ENCODE measurements around the gene FAM216A. TPM values are rescaled to one million over a fixed set of nuclear protein-coding genes. Genes with fewer than 3 reads are reported as not detected.

FAM216A gene
- total and polyA plus RNA-seq, 8 donors = 3.8 to 19.3 (median 5.6) TPM; not detected in 2

DNA sequence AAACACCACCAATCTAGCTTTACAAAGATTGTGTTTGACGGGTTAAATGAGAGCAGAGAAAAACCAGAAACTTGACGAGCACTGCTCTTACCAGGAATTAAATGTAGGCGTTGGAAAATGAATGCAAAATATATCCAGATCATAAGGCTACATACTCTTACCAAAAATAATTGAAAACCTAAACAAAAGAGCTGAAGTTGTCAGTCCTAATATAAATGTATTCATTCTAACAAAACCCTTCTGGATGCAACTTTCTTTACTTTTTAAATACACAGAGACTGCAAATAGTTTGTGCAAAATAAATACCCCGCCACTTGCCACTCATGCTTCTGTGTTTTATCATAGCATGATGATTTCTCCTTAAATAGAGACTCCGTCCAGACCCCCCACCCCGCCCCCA lies 66.2 kb downstream of the FAM216A start:
- no peaks in the 10 kb centered on the region for H3K9me3 ChIP-seq
- peaks cover 13 to 65% (median 42%) of the 10 kb centered on the region in 4 donors for H3K4me1 ChIP-seq
- intact Hi-C loops (cut with DNase I; ENCODE audit: low total_unique reads) = no loop called here
- no peak overlapping the region for H3K27ac ChIP-seq
- peaks cover 15 to 63% (median 54%) of the 10 kb centered on the region in 4 donors for H3K36me3 ChIP-seq
- WGBS, 5 donors = 69 to 81% (median 76%) methylated on average over 6 of the region's 6 CpGs
- TF ChIP-seq POLR2A (IDR thresholded peaks at IDR 0.05) (no peak), POLR2AphosphoS5 (IDR thresholded peaks at IDR 0.05) (no peak), EP300 (IDR thresholded peaks at IDR 0.05) (no peak)
- TF ChIP-seq, protein P1, sequence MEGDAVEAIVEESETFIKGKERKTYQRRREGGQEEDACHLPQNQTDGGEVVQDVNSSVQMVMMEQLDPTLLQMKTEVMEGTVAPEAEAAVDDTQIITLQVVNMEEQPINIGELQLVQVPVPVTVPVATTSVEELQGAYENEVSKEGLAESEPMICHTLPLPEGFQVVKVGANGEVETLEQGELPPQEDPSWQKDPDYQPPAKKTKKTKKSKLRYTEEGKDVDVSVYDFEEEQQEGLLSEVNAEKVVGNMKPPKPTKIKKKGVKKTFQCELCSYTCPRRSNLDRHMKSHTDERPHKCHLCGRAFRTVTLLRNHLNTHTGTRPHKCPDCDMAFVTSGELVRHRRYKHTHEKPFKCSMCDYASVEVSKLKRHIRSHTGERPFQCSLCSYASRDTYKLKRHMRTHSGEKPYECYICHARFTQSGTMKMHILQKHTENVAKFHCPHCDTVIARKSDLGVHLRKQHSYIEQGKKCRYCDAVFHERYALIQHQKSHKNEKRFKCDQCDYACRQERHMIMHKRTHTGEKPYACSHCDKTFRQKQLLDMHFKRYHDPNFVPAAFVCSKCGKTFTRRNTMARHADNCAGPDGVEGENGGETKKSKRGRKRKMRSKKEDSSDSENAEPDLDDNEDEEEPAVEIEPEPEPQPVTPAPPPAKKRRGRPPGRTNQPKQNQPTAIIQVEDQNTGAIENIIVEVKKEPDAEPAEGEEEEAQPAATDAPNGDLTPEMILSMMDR (IDR thresholded peaks at IDR 0.05) = no peak
- H3K27me3 ChIP-seq = no peaks in the 10 kb centered on the region
- no peak overlapping the region for H3K4me3 ChIP-seq
- no peak for DNase-seq

DNA sequence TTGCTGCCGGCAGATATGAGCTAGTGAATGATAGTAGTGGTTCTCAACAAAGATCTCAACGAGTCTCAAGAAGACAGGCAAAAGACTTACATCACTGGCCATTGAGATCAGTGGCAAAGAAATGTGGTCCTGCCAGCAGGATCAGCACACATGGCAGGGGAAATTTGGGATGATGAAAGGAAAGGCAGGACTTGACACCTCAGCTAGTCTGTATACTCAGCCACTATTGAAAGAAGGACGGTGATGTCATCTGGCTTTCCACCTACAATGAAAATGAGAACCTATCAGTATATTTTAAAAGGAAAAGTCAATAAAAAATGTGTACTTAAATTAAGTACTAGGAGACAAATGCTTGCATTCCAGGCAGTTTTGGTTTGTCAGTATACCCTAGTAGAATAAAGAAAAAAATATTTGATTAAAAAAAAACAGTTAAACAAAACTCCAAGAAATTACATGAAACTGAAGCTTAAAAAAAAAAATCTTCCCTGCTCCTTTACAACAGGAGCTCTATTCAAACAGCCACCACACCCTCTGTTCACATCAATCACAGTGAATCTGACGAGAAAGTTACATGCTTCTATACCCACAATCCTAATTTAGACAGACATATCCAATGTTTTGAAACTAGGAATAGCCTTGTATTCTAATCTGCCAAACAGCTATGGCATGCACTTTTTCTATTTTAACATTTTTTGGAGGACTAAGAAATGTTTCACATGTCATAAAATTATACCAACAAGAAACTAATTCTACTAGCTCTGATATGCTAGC lies 68.4 kb downstream of the FAM216A start:
- H3K4me3 ChIP-seq = no peak overlapping the region
- TF ChIP-seq POLR2A (IDR thresholded peaks at IDR 0.05) (no peak), POLR2AphosphoS5 (IDR thresholded peaks at IDR 0.05) (no peak), EP300 (IDR thresholded peaks at IDR 0.05) (no peak)
- TF ChIP-seq, protein P1 (IDR thresholded peaks at IDR 0.05) = no peak
- peaks cover 13 to 60% (median 37%) of the 10 kb centered on the region in 4 donors for H3K4me1 ChIP-seq
- no peaks in the 10 kb centered on the region for H3K9me3 ChIP-seq
- 68 to 81% (median 76%) methylated on average over 4 of the region's 4 CpGs for WGBS, 5 donors
- H3K36me3 ChIP-seq = peaks cover 15 to 59% (median 49%) of the 10 kb centered on the region in 4 donors
- H3K27ac ChIP-seq = peak overlapping the region; percentile 58 to 64 (median 63)
- no peak for DNase-seq
- intact Hi-C loops (cut with DNase I; ENCODE audit: low total_unique reads) = no loop called here
- H3K27me3 ChIP-seq = no peaks in the 10 kb centered on the region

DNA sequence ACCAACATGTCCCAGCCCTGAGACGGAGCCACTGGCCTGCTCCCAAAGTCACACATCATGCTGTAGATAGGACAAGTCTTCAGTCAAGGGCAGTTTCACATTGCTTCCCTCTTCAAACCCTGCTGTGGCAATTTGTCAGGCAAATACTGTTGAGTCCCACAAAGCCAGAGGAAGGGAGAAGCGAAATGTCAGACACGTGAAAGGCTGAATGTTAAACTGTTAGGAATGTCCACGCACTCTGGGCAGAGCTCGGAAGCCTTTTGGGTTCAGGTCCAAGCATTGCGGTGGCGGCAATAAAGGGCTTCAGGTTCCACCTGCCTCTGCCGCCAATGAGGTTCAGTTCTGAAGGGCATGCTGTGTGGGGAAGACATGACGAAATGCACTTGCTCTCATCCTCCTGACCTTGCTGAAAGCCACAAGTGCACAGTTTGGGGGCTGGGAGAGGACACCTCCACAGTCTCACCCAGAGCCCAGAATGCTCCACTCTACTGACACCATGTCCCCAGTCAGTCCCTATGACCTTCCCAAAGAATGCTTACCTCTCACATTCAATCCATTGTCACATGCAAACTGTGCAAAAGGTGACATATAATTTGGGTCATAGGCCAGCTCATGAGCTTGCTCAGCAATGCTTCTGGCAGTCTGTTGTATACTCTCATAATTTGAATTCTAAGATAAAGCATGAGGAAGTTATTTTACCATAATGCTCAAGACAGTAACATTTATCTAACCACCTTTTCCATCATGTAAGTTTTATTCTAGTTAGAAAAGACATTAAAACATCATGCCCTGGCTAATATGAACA lies 69.2 kb downstream of the FAM216A start:
- no peak overlapping the region for H3K4me3 ChIP-seq

More for the DNA sequence above, 69.2 kb downstream of the FAM216A start:
- Histone ChIP-seq H3K36me3 (peaks cover 15 to 56% (median 48%) of the 10 kb centered on the region in 4 donors), H3K9me3 (no peaks in the 10 kb centered on the region), H3K27me3 (no peaks in the 10 kb centered on the region), H3K27ac (peak overlapping the region; percentile 58 to 64 (median 63)), H3K4me1 (peaks cover 19 to 60% (median 41%) of the 10 kb centered on the region in 4 donors)
- peak; percentile 36 to 58 for DNase-seq
- no peak for TF ChIP-seq POLR2A (IDR thresholded peaks at IDR 0.05)
- no peak for TF ChIP-seq EP300 (IDR thresholded peaks at IDR 0.05)
- TF ChIP-seq, protein P1 (IDR thresholded peaks at IDR 0.05) = no peak
- peak in 2 of 3 donors; percentile 17 to 32 for TF ChIP-seq POLR2AphosphoS5 (IDR thresholded peaks at IDR 0.05)
- 33 to 66% (median 52%) methylated on average over 9 of the region's 9 CpGs for WGBS, 5 donors
- intact Hi-C loops (cut with DNase I; ENCODE audit: low total_unique reads) = no loop called here
